H1 (cell line): ENCODE measurements around the gene FOXD4L6. TPM values are rescaled to one million over a fixed set of nuclear protein-coding genes. Genes with fewer than 3 reads are reported as not detected.
"Not testable (repeated sequence)": the region's sequence is repeated elsewhere in the genome, so short reads cannot be mapped to it uniquely, and the experiment has no call there.

Source experiments
- CTCF ChIA-PET: fragments of 300-600 bp; sonication (Branson Sonifier 250); formaldehyde crosslinking; loops from one replicate; lab custom pipeline; 2021; ENCODE audit not compliant: partially characterized antibody; lab: Charles Lee
- POLR2A ChIA-PET: fragments of 300-600 bp; sonication (Branson Sonifier 250); formaldehyde crosslinking; loops from one replicate; lab custom pipeline; 2021; ENCODE audit warnings: inconsistent platforms; ENCODE audit not compliant: partially characterized antibody; lab: Charles Lee
- DNase-seq, 2 experiments: peaks; one replicate each; pipeline versions ENCODE4 v3.0.0 to v3.0.0-alpha.2; 2010 to 2022; ENCODE audit warnings: low spot score in 2 of 2, low read depth in 1 of 2, mixed read lengths in 1 of 2
- FAIRE-seq: peaks from 2 replicates; lab custom pipeline; 2011; peaks lifted over from hg19 to GRCh38; lab: Jason Lieb, UNC
- H2AFZ ChIP-seq: 2 replicates; pipeline ENCODE4 v1.8.1; 2012; ENCODE audit warnings: low read length, inconsistent platforms
- H2AK5ac ChIP-seq: 2 replicates; pipeline ENCODE4 v1.6.1; 2013; ENCODE audit warnings: low read depth, low read length
- H2BK120ac ChIP-seq: replicated peaks from 2 replicates; pipeline ENCODE3; 2013; ENCODE audit warnings: low read depth, low read length, inconsistent platforms
- H2BK12ac ChIP-seq: 2 replicates; pipeline ENCODE4 v1.6.1; 2013; ENCODE audit warnings: low read depth, low read length
- H2BK15ac ChIP-seq: 2 replicates; pipeline ENCODE4 v1.6.1; 2013; ENCODE audit warnings: low read length
- H2BK20ac ChIP-seq: 2 replicates; pipeline ENCODE4 v1.6.1; 2013; ENCODE audit warnings: low read length
- H2BK5ac ChIP-seq: 2 replicates; pipeline ENCODE4 v1.6.1; 2013; ENCODE audit warnings: low read depth, low read length
- H3K14ac ChIP-seq: 2 replicates; pipeline ENCODE4 v1.6.1; 2013; ENCODE audit warnings: inconsistent platforms; ENCODE audit not compliant: insufficient read length
- H3K18ac ChIP-seq: 2 replicates; pipeline ENCODE4 v1.6.1; 2013; ENCODE audit warnings: low read length; ENCODE audit errors: extremely low read depth
- H3K23ac ChIP-seq: 2 replicates; pipeline ENCODE4 v1.6.1; 2013; ENCODE audit warnings: inconsistent platforms; ENCODE audit not compliant: insufficient read length
- H3K23me2 ChIP-seq: 2 replicates; pipeline ENCODE4 v1.6.1; 2013; ENCODE audit warnings: low read depth, low read length
- H3K27ac ChIP-seq: 2 replicates; pipeline ENCODE4 v1.6.1; 2011; ENCODE audit warnings: low read depth, low read length, inconsistent platforms
- H3K27me3 ChIP-seq, 4 experiments: replicated peaks in 1 of 4; 1 replicate in 1 of 4; 2 replicates in 3 of 4; pipeline versions ENCODE4 v1.6.1 to v1.8.1; 2011 to 2013; ENCODE audit warnings: low read length in 3 of 4, mild to moderate bottlenecking in 3 of 4, inconsistent platforms in 2 of 4, mixed read lengths in 2 of 4, moderate library complexity in 1 of 4; ENCODE audit not compliant: control insufficient read depth in 3 of 4, insufficient read depth in 3 of 4; ENCODE audit errors: extremely low read depth in 1 of 4
- H3K36me3 ChIP-seq, 4 experiments: 2 replicates each; pipeline versions ENCODE4 v1.6.1 to v1.8.1; 2011 to 2013; ENCODE audit warnings: mild to moderate bottlenecking in 4 of 4, low read length in 3 of 4, moderate library complexity in 2 of 4, control low read depth in 1 of 4, inconsistent platforms in 1 of 4; ENCODE audit not compliant: insufficient read depth in 4 of 4, control insufficient read depth in 2 of 4
- H3K4ac ChIP-seq: replicated peaks from 2 replicates; pipeline ENCODE3; 2013; ENCODE audit warnings: low read length, low read depth, mixed read lengths, inconsistent platforms; ENCODE audit not compliant: insufficient read length
- H3K4me1 ChIP-seq, 4 experiments: replicated peaks in 1 of 4; 1 replicate in 1 of 4; 2 replicates in 3 of 4; pipeline versions ENCODE4 v1.6.1 to v1.8.1; 2011 to 2013; ENCODE audit warnings: low read length in 3 of 4, inconsistent platforms in 2 of 4, mixed read lengths in 1 of 4; ENCODE audit not compliant: insufficient read depth in 4 of 4, control insufficient read depth in 3 of 4
- H3K4me2 ChIP-seq, 2 experiments: 2 replicates each; pipeline versions ENCODE4 v1.6.1 to v1.8.1; 2011 to 2013; ENCODE audit warnings: low read depth in 2 of 2, low read length in 2 of 2, control low read depth in 1 of 2, inconsistent platforms in 1 of 2, mild to moderate bottlenecking in 1 of 2; ENCODE audit not compliant: insufficient read depth in 1 of 2
- H3K4me3 ChIP-seq, 4 experiments: fragments of 200-600, 300-600 bp in 1 of 4; sonication (generic), shearing (Covaris generic), sonication (Bioruptor Twin) in 1 of 4; 2 replicates each; pipeline versions ENCODE4 v1.5.1 to v1.8.1; 2011 to 2016; ENCODE audit warnings: low read length in 4 of 4, low read depth in 3 of 4, control low read depth in 2 of 4, inconsistent platforms in 2 of 4, mild to moderate bottlenecking in 2 of 4, mixed read lengths in 1 of 4, moderate library complexity in 1 of 4; ENCODE audit not compliant: insufficient read depth in 2 of 4; ENCODE audit errors: extremely low read depth in 1 of 4
- H3K56ac ChIP-seq: replicated peaks from 2 replicates; pipeline ENCODE3; 2013; ENCODE audit warnings: low read depth, mild to moderate bottlenecking, mixed read lengths, low read length, inconsistent platforms; ENCODE audit not compliant: insufficient read length
- H3K79me1 ChIP-seq: 2 replicates; pipeline ENCODE4 v1.6.1; 2013; ENCODE audit warnings: low read depth, low read length, control low read depth
- H3K79me2 ChIP-seq, 2 experiments: 2 replicates each; pipeline versions ENCODE4 v1.6.1 to v1.8.1; 2012 to 2013; ENCODE audit warnings: low read length in 2 of 2, mild to moderate bottlenecking in 2 of 2, inconsistent platforms in 1 of 2; ENCODE audit not compliant: insufficient read depth in 2 of 2, control insufficient read depth in 1 of 2
- H3K9ac ChIP-seq, 4 experiments: replicated peaks in 1 of 4; 1 replicate in 1 of 4; 2 replicates in 3 of 4; pipeline versions ENCODE4 v1.6.1 to v1.8.1; 2011 to 2013; ENCODE audit warnings: low read depth in 3 of 4, low read length in 3 of 4, control low read depth in 2 of 4, mild to moderate bottlenecking in 2 of 4, moderate library complexity in 2 of 4, inconsistent platforms in 1 of 4; ENCODE audit errors: extremely low read depth in 1 of 4
- H3K9me3 ChIP-seq, 2 experiments: 2 replicates each; pipeline versions ENCODE4 v1.6.1 to v1.8.1; 2012 to 2013; ENCODE audit warnings: mild to moderate bottlenecking in 2 of 2, moderate library complexity in 2 of 2, control low read depth in 1 of 2, inconsistent platforms in 1 of 2, low read depth in 1 of 2, low read length in 1 of 2, mixed read lengths in 1 of 2; ENCODE audit not compliant: insufficient read depth in 2 of 2
- H4K20me1 ChIP-seq, 2 experiments: replicated peaks in 1 of 2; 2 replicates each; pipeline versions ENCODE3 to v1.8.1; 2011 to 2013; ENCODE audit warnings: inconsistent platforms in 2 of 2, low read length in 2 of 2, mild to moderate bottlenecking in 1 of 2; ENCODE audit not compliant: insufficient read depth in 2 of 2, control insufficient read depth in 1 of 2
- H4K5ac ChIP-seq: 2 replicates; pipeline ENCODE4 v1.6.1; 2013; ENCODE audit warnings: low read length, low read depth, mixed read lengths, inconsistent platforms; ENCODE audit not compliant: insufficient read length
- H4K8ac ChIP-seq: 2 replicates; pipeline ENCODE4 v1.8.0; 2013; ENCODE audit warnings: mild to moderate bottlenecking, moderate library complexity, low read length, inconsistent platforms; ENCODE audit not compliant: insufficient read depth; ENCODE audit errors: extremely low read depth
- H4K91ac ChIP-seq: replicated peaks from 2 replicates; pipeline ENCODE3; 2013; ENCODE audit warnings: low read length, mixed read lengths, inconsistent platforms; ENCODE audit not compliant: insufficient read length
- CTCF ChIP-seq, 3 experiments: IDR thresholded peaks; 1 replicate in 2 of 3; 2 replicates in 1 of 3; pipeline versions ENCODE4 v1.5.1 to v1.6.1; 2011; ENCODE audit warnings: low read length in 3 of 3, mild to moderate bottlenecking in 3 of 3, inconsistent platforms in 2 of 3, low read depth in 1 of 3, moderate library complexity in 1 of 3; ENCODE audit not compliant: insufficient read depth in 1 of 3; ENCODE audit errors: control extremely low read depth in 1 of 3
- RAD21 ChIP-seq, 2 experiments: IDR thresholded peaks in 1 of 2; conservative IDR thresholded peaks in 1 of 2; 2 replicates each; pipeline ENCODE4 v1.6.1; 2011; ENCODE audit warnings: low read depth in 2 of 2, low read length in 2 of 2, improper control_type of control experiment in 1 of 2, inconsistent platforms in 1 of 2, mild to moderate bottlenecking in 1 of 2, moderate library complexity in 1 of 2
- WGBS, 2 experiments: shearing (Covaris generic) in 1 of 2; methylation state at CpG; one replicate each; pipeline versions ENCODE4 v1.1.6 to v1.1.7; 2013 to 2015; ENCODE audit warnings: low lambda C conversion rate in 2 of 2, mixed read lengths in 2 of 2, inconsistent platforms in 1 of 2, low coverage in 1 of 2, missing lambda C conversion rate in 1 of 2; ENCODE audit not compliant: insufficient replicate concordance in 2 of 2, insufficient coverage in 1 of 2, insufficient read length in 1 of 2; ENCODE audit errors: extremely low coverage in 1 of 2, missing lambda C conversion rate in 1 of 2; 5-methylcytosine and 5-hydroxymethylcytosine counted together
- polyA plus RNA-seq, 7 experiments: library from polyadenylated mRNA; depleted of rRNA in 3 of 7; stranded (reverse) in 5 of 7; unstranded in 2 of 7; fragments of >200 nt in 5 of 7; fragments of 200-250 nt in 2 of 7; gene quantifications; 1 replicate in 5 of 7; 2 replicates in 1 of 7; 4 replicates in 1 of 7; pipeline versions ENCODE4 v1.2.1 to v1.2.3, GENCODE V29; 2011 to 2013; ENCODE audit warnings: missing spikeins in 2 of 7, mixed read lengths in 2 of 7
- total RNA-seq: library from RNA; stranded (reverse); fragmentation: NEBNext Ultra II Directional; extraction: Animal tissue kit (Norgen Biotek cat#: 25700); gene quantifications from 2 replicates; pipeline ENCODE4 v1.2.1, GENCODE V29; 2021

Gene FOXD4L6
- total and polyA plus RNA-seq, 2 of the 8 experiments (the other 6 are each of a cell fraction or from before 2014, with no cell fraction given): 0.13 TPM; not detected in 1

GRCh38 chr9:41110913-41111312 lies 17.6 kb downstream of the FOXD4L6 start:
- H3K79me1 ChIP-seq, H2AFZ ChIP-seq, H4K91ac ChIP-seq, H2BK5ac ChIP-seq, H3K18ac ChIP-seq, H3K4ac ChIP-seq, H4K5ac ChIP-seq, H3K79me2 ChIP-seq, H3K4me2 ChIP-seq, H3K36me3 ChIP-seq, H3K4me1 ChIP-seq, H3K9me3 ChIP-seq, H2BK15ac ChIP-seq, H2AK5ac ChIP-seq, H3K14ac ChIP-seq, H3K27ac ChIP-seq, H3K56ac ChIP-seq, H2BK12ac ChIP-seq, H2BK20ac ChIP-seq, H4K8ac ChIP-seq, H3K27me3 ChIP-seq, DNase-seq, H3K9ac ChIP-seq, CTCF ChIA-PET, H3K4me3 ChIP-seq, H3K23ac ChIP-seq, H2BK120ac ChIP-seq, H3K23me2 ChIP-seq, H4K20me1 ChIP-seq, POLR2A ChIA-PET, FAIRE-seq: not testable (repeated sequence)
- TF ChIP-seq RAD21 (IDR thresholded peaks at IDR 0.05 in 1 of 2, conservative IDR thresholded peaks at IDR 0.05 in 1 of 2; ENCODE audit: low read depth in 2 of 2, low read length in 2 of 2) (peak; percentile 34 to 41; a peak in 3 of 4 replicates), CTCF (IDR thresholded peaks at IDR 0.05; ENCODE audit: control extremely low read depth in 1 of 3, insufficient read depth in 1 of 3, low read depth in 1 of 3, low read length in 3 of 3) (peak in 2 of 3 experiments; percentile 23 to 39; a peak in 2 of 4 replicates)
- 52% methylated on average over 7 of the region's 10 CpGs; no CpG with 5 or more reads in 1 of the 2 experiments for WGBS, 2 experiments
